ENCODE results near the gene PECR.
"Not testable (repeated sequence)": the region's sequence is repeated elsewhere in the genome, so short reads cannot be mapped to it uniquely, and the experiment has no call there.

Gene PECR

DNA sequence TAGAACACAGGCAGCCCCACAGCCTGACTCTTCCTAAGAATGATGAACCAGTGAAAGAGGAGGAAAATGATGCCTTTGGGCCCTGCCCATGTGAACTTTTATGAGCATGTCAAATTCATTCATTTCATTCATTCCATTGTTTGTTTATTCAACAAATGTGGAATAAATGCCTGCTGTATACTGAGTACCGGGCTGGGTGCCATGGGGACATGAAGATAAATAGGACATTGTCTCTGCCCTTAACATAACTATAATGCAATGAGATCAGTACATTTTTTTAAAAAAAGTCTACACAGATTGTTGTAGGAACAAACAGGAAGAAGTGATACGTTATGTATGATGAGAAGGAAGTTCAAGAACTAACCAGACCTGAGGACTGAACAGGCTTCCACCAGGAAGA lies 83.0 kb downstream of the PECR start:
- no peak for DNase-seq

DNA sequence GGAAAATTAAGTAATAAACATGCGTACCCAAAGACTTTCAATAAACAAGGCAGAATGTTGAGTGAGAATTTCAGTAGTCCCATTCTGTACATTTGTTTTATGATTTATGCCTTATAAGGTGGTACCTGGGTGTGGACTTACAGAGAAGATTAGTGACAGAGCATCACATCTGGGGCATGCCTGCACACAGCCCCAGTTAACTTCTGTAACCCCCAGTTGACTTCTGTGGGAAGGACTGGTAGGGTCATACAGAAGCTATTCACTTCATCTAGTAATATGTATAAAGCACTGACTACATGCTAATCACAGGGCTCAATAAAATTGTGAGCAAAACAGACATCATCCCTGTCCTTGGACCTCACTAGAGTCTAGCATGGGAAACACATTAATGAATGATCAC lies 84.4 kb downstream of the PECR start:
- DNase-seq = no peak

DNA sequence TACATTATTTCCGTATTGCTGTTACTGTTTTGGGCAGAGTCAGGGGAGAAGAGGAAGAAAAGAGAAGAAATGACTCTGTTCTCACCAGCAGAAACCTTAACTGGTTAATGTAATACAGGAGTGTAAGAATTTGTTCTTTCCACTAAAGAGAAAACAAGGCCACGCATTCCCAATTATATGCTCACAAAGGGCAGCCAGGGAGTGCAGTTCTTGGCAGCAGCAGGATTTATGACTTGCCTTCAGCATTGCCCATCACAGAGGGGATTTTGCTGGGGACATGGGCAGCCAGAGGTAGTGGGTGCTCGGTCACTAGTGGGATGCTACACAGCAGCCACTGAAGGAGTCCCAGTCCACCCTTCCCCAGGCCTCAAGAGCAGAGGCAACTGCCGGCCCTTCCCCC lies 86.7 kb downstream of the PECR start:
- no peak for DNase-seq

DNA sequence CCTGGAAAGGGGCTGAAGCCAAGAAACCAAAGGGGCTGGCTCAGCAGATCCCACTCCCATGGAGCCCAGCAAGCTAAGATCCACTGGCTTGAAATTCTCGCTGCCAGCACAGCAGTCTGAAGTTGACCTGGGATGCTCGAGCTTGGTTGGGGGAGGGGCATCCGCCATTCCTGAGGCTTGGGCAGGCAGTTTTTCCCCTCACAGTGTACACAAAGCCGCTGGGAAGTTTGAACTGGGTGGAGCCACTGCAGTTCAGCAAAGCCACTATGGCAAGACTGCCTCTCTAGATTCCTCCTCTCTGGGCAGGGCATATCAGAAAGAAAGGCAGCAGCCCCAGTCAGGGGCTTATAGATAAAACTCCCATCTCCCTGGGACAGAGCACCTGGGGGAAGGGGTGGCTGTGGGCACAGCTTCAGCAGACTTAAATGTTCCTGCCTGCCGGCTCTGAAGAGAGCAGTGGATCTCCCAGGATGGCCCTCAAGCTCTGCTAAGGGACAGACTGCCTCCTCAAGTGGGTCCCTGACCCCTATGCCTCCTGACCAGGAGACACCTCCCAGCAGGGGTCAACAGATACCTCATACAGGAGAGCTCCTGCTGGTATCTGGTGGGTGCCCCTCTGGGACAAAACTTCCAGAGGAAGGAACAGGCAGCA lies 92.9 kb downstream of the PECR start:
- not testable (repeated sequence) for DNase-seq
